ENCODE data around the gene TBXA2R.
A peak's percentile ranks its signal among the peaks of the same experiment; 100 is the strongest.

TBXA2R gene

GRCh38 chr19:3554254-3555083, 52.2 kb downstream of the TBXA2R start:
- peak overlapping the region; percentile 55 for H3K27ac ChIP-seq (ENCODE audit: low read depth, low read length)
- H3K9ac ChIP-seq (ENCODE audit: low read depth in 1 of 2, low read length in 2 of 2): peak overlapping the region; percentile 5 to 6
- H3K9me3 ChIP-seq (ENCODE audit: control insufficient read depth in 1 of 2, low read length in 2 of 2): no peaks in the 10 kb centered on the region
- H3K27me3 ChIP-seq (ENCODE audit: control insufficient read depth in 1 of 2, insufficient read depth in 2 of 2, low read length in 2 of 2): no peaks in the 10 kb centered on the region
- H3K4me3 ChIP-seq (ENCODE audit: low read depth in 1 of 2, low read length in 2 of 2): peak overlapping the region in 1 of 2 donors; percentile 16
- H3K4me1 ChIP-seq (ENCODE audit: control insufficient read depth in 1 of 2, insufficient read depth in 2 of 2, low read length in 2 of 2): peaks cover 23 to 36% of the 10 kb centered on the region in 2 donors
- peaks cover 0 to 4% of the 10 kb centered on the region in 2 donors for H3K36me3 ChIP-seq (ENCODE audit: control insufficient read depth in 1 of 2, insufficient read depth in 2 of 2, low read length in 2 of 2)

GRCh38 chr19:3551792-3552095, 54.9 kb downstream of the TBXA2R start:
- Histone ChIP-seq H3K36me3 (ENCODE audit: control insufficient read depth in 1 of 2, insufficient read depth in 2 of 2, low read length in 2 of 2) (peaks cover 0 to 8% of the 10 kb centered on the region in 2 donors), H3K4me1 (ENCODE audit: control insufficient read depth in 1 of 2, insufficient read depth in 2 of 2, low read length in 2 of 2) (peaks cover 19 to 27% of the 10 kb centered on the region in 2 donors), H3K4me3 (ENCODE audit: low read depth in 1 of 2, low read length in 2 of 2) (no peak overlapping the region), H3K27me3 (ENCODE audit: control insufficient read depth in 1 of 2, insufficient read depth in 2 of 2, low read length in 2 of 2) (no peaks in the 10 kb centered on the region), H3K27ac (ENCODE audit: low read depth, low read length) (no peak overlapping the region), H3K9ac (ENCODE audit: low read depth in 1 of 2, low read length in 2 of 2) (no peak overlapping the region), H3K9me3 (ENCODE audit: control insufficient read depth in 1 of 2, low read length in 2 of 2) (no peaks in the 10 kb centered on the region)

- Histone ChIP-seq H3K4me1 (ENCODE audit: control insufficient read depth in 1 of 2, insufficient read depth in 2 of 2, low read length in 2 of 2) (peaks cover 14 to 22% of the 10 kb centered on the region in 2 donors), H3K27ac (ENCODE audit: low read depth, low read length) (no peak overlapping the region), H3K4me3 (ENCODE audit: low read depth in 1 of 2, low read length in 2 of 2) (no peak overlapping the region), H3K27me3 (ENCODE audit: control insufficient read depth in 1 of 2, insufficient read depth in 2 of 2, low read length in 2 of 2) (no peaks in the 10 kb centered on the region), H3K36me3 (ENCODE audit: control insufficient read depth in 1 of 2, insufficient read depth in 2 of 2, low read length in 2 of 2) (peaks cover 0 to 12% of the 10 kb centered on the region in 2 donors), H3K9ac (ENCODE audit: low read depth in 1 of 2, low read length in 2 of 2) (no peak overlapping the region), H3K9me3 (ENCODE audit: control insufficient read depth in 1 of 2, low read length in 2 of 2) (no peaks in the 10 kb centered on the region)
These were observed 55.5 kb downstream of the TBXA2R start for GRCh38 chr19:3550947-3551791.

GRCh38 chr19:3549816-3550215, 56.9 kb downstream of the TBXA2R start:
- Histone ChIP-seq H3K27ac (ENCODE audit: low read depth, low read length) (no peak overlapping the region), H3K27me3 (ENCODE audit: control insufficient read depth in 1 of 2, insufficient read depth in 2 of 2, low read length in 2 of 2) (no peaks in the 10 kb centered on the region), H3K9me3 (ENCODE audit: control insufficient read depth in 1 of 2, low read length in 2 of 2) (no peaks in the 10 kb centered on the region), H3K4me3 (ENCODE audit: low read depth in 1 of 2, low read length in 2 of 2) (no peak overlapping the region), H3K36me3 (ENCODE audit: control insufficient read depth in 1 of 2, insufficient read depth in 2 of 2, low read length in 2 of 2) (peaks cover 0 to 22% of the 10 kb centered on the region in 2 donors), H3K9ac (ENCODE audit: low read depth in 1 of 2, low read length in 2 of 2) (no peak overlapping the region), H3K4me1 (ENCODE audit: control insufficient read depth in 1 of 2, insufficient read depth in 2 of 2, low read length in 2 of 2) (peaks cover 4 to 9% of the 10 kb centered on the region in 2 donors)

- H3K27ac ChIP-seq (ENCODE audit: low read depth, low read length): no peak overlapping the region
These were observed 58.1 kb downstream of the TBXA2R start for GRCh38 chr19:3548606-3549005.

GRCh38 chr19:3547767-3548282, 58.9 kb downstream of the TBXA2R start:
- H3K9me3 ChIP-seq (ENCODE audit: control insufficient read depth in 1 of 2, low read length in 2 of 2): no peaks in the 10 kb centered on the region
- H3K27me3 ChIP-seq (ENCODE audit: control insufficient read depth in 1 of 2, insufficient read depth in 2 of 2, low read length in 2 of 2): no peaks in the 10 kb centered on the region
- H3K9ac ChIP-seq (ENCODE audit: low read depth in 1 of 2, low read length in 2 of 2): no peak overlapping the region
- no peaks in the 10 kb centered on the region for H3K4me1 ChIP-seq (ENCODE audit: control insufficient read depth in 1 of 2, insufficient read depth in 2 of 2, low read length in 2 of 2)
- H3K4me3 ChIP-seq (ENCODE audit: low read depth in 1 of 2, low read length in 2 of 2): no peak overlapping the region
- H3K27ac ChIP-seq (ENCODE audit: low read depth, low read length): no peak overlapping the region
- peaks cover 0 to 22% of the 10 kb centered on the region in 2 donors for H3K36me3 ChIP-seq (ENCODE audit: control insufficient read depth in 1 of 2, insufficient read depth in 2 of 2, low read length in 2 of 2)

More at GRCh38 chr19:3548606-3549005, 58.1 kb downstream of the TBXA2R start:
- Histone ChIP-seq H3K27me3 (ENCODE audit: control insufficient read depth in 1 of 2, insufficient read depth in 2 of 2, low read length in 2 of 2) (no peaks in the 10 kb centered on the region), H3K9me3 (ENCODE audit: control insufficient read depth in 1 of 2, low read length in 2 of 2) (no peaks in the 10 kb centered on the region), H3K36me3 (ENCODE audit: control insufficient read depth in 1 of 2, insufficient read depth in 2 of 2, low read length in 2 of 2) (peaks cover 0 to 22% of the 10 kb centered on the region in 2 donors), H3K4me3 (ENCODE audit: low read depth in 1 of 2, low read length in 2 of 2) (no peak overlapping the region), H3K9ac (ENCODE audit: low read depth in 1 of 2, low read length in 2 of 2) (no peak overlapping the region), H3K4me1 (ENCODE audit: control insufficient read depth in 1 of 2, insufficient read depth in 2 of 2, low read length in 2 of 2) (no peaks in the 10 kb centered on the region)

- Histone ChIP-seq H3K36me3 (ENCODE audit: control insufficient read depth in 1 of 2, insufficient read depth in 2 of 2, low read length in 2 of 2) (peaks cover 0 to 22% of the 10 kb centered on the region in 2 donors), H3K27me3 (ENCODE audit: control insufficient read depth in 1 of 2, insufficient read depth in 2 of 2, low read length in 2 of 2) (no peaks in the 10 kb centered on the region), H3K9me3 (ENCODE audit: control insufficient read depth in 1 of 2, low read length in 2 of 2) (no peaks in the 10 kb centered on the region), H3K27ac (ENCODE audit: low read depth, low read length) (no peak overlapping the region), H3K4me3 (ENCODE audit: low read depth in 1 of 2, low read length in 2 of 2) (no peak overlapping the region), H3K4me1 (ENCODE audit: control insufficient read depth in 1 of 2, insufficient read depth in 2 of 2, low read length in 2 of 2) (no peaks in the 10 kb centered on the region), H3K9ac (ENCODE audit: low read depth in 1 of 2, low read length in 2 of 2) (no peak overlapping the region)
These were observed 59.4 kb downstream of the TBXA2R start for GRCh38 chr19:3547301-3547731.

- peaks cover 0 to 22% of the 10 kb centered on the region in 2 donors for H3K36me3 ChIP-seq (ENCODE audit: control insufficient read depth in 1 of 2, insufficient read depth in 2 of 2, low read length in 2 of 2)
- H3K4me1 ChIP-seq (ENCODE audit: control insufficient read depth in 1 of 2, insufficient read depth in 2 of 2, low read length in 2 of 2): no peaks in the 10 kb centered on the region
- no peaks in the 10 kb centered on the region for H3K9me3 ChIP-seq (ENCODE audit: control insufficient read depth in 1 of 2, low read length in 2 of 2)
- H3K4me3 ChIP-seq (ENCODE audit: low read depth in 1 of 2, low read length in 2 of 2): no peak overlapping the region
- no peaks in the 10 kb centered on the region for H3K27me3 ChIP-seq (ENCODE audit: control insufficient read depth in 1 of 2, insufficient read depth in 2 of 2, low read length in 2 of 2)
- no peak overlapping the region for H3K27ac ChIP-seq (ENCODE audit: low read depth, low read length)
- no peak overlapping the region for H3K9ac ChIP-seq (ENCODE audit: low read depth in 1 of 2, low read length in 2 of 2)
These were observed 60.6 kb downstream of the TBXA2R start for GRCh38 chr19:3546119-3546518.

GRCh38 chr19:3545669-3546034, 61.0 kb downstream of the TBXA2R start:
- Histone ChIP-seq H3K4me3 (ENCODE audit: low read depth in 1 of 2, low read length in 2 of 2) (no peak overlapping the region), H3K27ac (ENCODE audit: low read depth, low read length) (no peak overlapping the region), H3K4me1 (ENCODE audit: control insufficient read depth in 1 of 2, insufficient read depth in 2 of 2, low read length in 2 of 2) (no peaks in the 10 kb centered on the region), H3K9me3 (ENCODE audit: control insufficient read depth in 1 of 2, low read length in 2 of 2) (no peaks in the 10 kb centered on the region), H3K36me3 (ENCODE audit: control insufficient read depth in 1 of 2, insufficient read depth in 2 of 2, low read length in 2 of 2) (peaks cover 0 to 20% of the 10 kb centered on the region in 2 donors), H3K9ac (ENCODE audit: low read depth in 1 of 2, low read length in 2 of 2) (no peak overlapping the region), H3K27me3 (ENCODE audit: control insufficient read depth in 1 of 2, insufficient read depth in 2 of 2, low read length in 2 of 2) (no peaks in the 10 kb centered on the region)
